ENCODE data around the gene ZNF649.

- TF ChIP-seq CTCF (conservative IDR thresholded peaks at IDR 0.05; ENCODE audit: low read depth, low read length) (no peak), BHLHE40 (IDR thresholded peaks at IDR 0.05; ENCODE audit: low read depth, low read length) (no peak), RCOR1 (IDR thresholded peaks at IDR 0.05; ENCODE audit: insufficient replicate concordance, low read length) (no peak), POLR2A (IDR thresholded peaks at IDR 0.05; ENCODE audit: low read depth, low read length) (no peak), CHD1 (IDR thresholded peaks at IDR 0.05; ENCODE audit: low read depth, low read length) (no peak), RAD21 (IDR thresholded peaks at IDR 0.05; ENCODE audit: low read length) (no peak), ELK1 (IDR thresholded peaks at IDR 0.05; ENCODE audit: borderline replicate concordance, low read depth, low read length) (no peak)
Observed at GRCh38 chr19:51944798-51945552, 40.2 kb upstream of the ZNF649 start.

Measured in IMR-90 (cell line).